Natural killer cell treated with Interleukin-12 subunit alpha and Interleukin-12 subunit beta and Interleukin-15 and Interleukin-18, amount 100 ng/mL, for 72 hours (primary cell): ENCODE measurements around the gene RRP8. TPM values are rescaled to one million over a fixed set of nuclear protein-coding genes. Genes with fewer than 3 reads are reported as not detected.

Source experiments
- ATAC-seq, 2 donors: fragments of 150-1000 bp; cut with Tn5 transposase in 1 of 2; sonication (Bioruptor Pico), chemical (Tn5 transposase) in 1 of 2; 2 replicates each; pipeline ENCODE4 v1.10.0; 2021
- DNase-seq: peaks from one replicate; pipeline ENCODE4 v3.0.0; 2022; ENCODE audit warnings: low spot score
- H3K27ac Mint-ChIP-seq, 2 donors: 1 replicate in 1 of 2; 2 replicates in 1 of 2; pipeline ENCODE4 v1.8.0; 2022; ENCODE audit warnings: mixed read lengths in 2 of 2, mild to moderate bottlenecking in 1 of 2, moderate library complexity in 1 of 2
- H3K27me3 Mint-ChIP-seq, 2 donors: 1 replicate in 1 of 2; 2 replicates in 1 of 2; pipeline ENCODE4 v1.8.0; 2022; ENCODE audit warnings: mixed read lengths in 2 of 2
- H3K36me3 Mint-ChIP-seq: one replicate; pipeline ENCODE4 v1.8.0; 2022; ENCODE audit warnings: mixed read lengths
- H3K4me1 Mint-ChIP-seq, 2 donors: 1 replicate in 1 of 2; 2 replicates in 1 of 2; pipeline ENCODE4 v1.8.0; 2022; ENCODE audit warnings: low read depth in 2 of 2, mixed read lengths in 2 of 2, mild to moderate bottlenecking in 1 of 2
- H3K4me3 Mint-ChIP-seq: one replicate; pipeline ENCODE4 v1.8.0; 2022; ENCODE audit warnings: mixed read lengths
- H3K9me3 Mint-ChIP-seq: 2 replicates; pipeline ENCODE4 v1.8.0; 2022; ENCODE audit warnings: mixed read lengths
- total RNA-seq, 2 donors: library from RNA; stranded (reverse); gene quantifications; one replicate each; pipeline ENCODE4 v1.2.3, GENCODE V29; 2022

The RRP8 gene
- total RNA-seq, 2 donors from 2014 or later = 33.8 to 42.0 TPM

DNA sequence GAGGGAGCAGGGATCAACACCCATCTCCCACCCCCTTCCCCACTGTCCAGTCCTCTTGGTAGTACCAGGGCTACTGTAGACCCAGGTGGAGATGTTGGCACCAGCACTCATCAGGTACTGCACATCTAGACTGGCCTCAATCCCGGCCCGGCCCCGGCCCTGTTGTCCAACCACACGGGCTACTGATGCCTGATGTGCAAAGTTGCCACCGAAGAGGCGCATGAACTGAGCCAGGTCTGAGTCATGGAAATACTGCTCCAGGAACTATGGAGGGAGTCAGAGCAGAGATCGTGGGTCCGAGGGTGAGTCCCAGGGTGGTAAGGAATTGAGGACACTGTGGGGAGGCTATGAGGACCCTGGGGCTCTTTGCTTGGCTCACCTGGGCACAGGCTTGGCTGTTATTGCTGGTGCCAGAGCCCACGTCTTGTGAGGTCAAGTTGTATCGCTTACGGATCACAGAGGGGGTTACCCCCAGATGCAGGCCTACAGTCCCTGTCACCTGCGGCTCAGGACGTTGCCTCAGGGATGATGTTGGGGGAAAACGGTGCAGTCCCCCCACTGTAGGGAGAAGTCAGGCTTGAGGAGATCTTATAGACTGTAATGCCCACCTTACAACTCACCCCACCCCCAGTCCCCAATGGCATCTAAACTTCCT, 13.3 kb upstream of the RRP8 start:
- Mint-ChIP-seq H3K36me3 (peaks cover 10% of the 10 kb centered on the region), H3K27me3 (no peaks in the 10 kb centered on the region), H3K4me1 (peaks cover 14 to 15% of the 10 kb centered on the region in 2 donors), H3K27ac (peak overlapping the region; percentile 0 to 58), H3K4me3 (peak overlapping the region; percentile 55), H3K9me3 (no peaks in the 10 kb centered on the region)
- DNase-seq (peak; percentile 55), ATAC-seq (no peak)

DNA sequence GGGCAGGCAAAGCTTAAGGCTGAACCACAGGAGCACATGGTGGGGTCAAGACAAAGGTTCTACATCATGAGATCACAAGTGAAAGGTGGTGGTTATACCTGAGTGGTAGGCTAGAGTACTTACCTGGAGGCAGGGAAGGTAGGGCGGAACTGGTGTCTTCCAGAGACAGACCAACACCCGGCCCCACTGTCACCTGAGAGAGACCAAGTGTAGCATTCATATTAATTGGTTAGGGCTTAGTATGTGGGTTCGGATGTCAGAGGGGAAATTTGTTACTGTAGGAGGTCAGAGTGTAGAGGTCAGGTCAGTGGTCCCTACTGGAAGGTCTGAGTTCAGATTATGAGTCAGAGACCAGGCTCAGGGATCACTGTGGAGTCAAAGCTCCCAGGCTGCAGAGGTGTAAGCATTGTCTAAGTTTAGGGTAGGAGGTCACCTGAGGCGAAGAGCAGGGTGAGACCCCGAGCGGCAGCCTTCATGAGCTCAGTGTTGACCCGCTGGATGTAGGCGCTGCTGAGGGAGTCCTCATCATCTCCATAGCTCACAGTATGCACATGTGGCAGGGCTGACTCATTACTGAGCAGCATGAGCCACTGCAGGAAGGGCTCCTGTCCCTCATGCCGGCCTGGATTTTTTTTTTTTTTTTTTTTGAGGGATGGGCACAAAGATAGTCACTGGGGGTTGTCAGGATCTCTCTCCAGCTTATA, 12.6 kb upstream of the RRP8 start:
- peaks cover 19 to 20% of the 10 kb centered on the region in 2 donors for H3K4me1 Mint-ChIP-seq
- peak overlapping the region; percentile 3 to 58 for H3K27ac Mint-ChIP-seq
- H3K9me3 Mint-ChIP-seq = no peaks in the 10 kb centered on the region
- no peaks in the 10 kb centered on the region for H3K27me3 Mint-ChIP-seq
- H3K36me3 Mint-ChIP-seq = peaks cover 10% of the 10 kb centered on the region
- no peak overlapping the region for H3K4me3 Mint-ChIP-seq
- DNase-seq (peak; percentile 23), ATAC-seq (no peak)

DNA sequence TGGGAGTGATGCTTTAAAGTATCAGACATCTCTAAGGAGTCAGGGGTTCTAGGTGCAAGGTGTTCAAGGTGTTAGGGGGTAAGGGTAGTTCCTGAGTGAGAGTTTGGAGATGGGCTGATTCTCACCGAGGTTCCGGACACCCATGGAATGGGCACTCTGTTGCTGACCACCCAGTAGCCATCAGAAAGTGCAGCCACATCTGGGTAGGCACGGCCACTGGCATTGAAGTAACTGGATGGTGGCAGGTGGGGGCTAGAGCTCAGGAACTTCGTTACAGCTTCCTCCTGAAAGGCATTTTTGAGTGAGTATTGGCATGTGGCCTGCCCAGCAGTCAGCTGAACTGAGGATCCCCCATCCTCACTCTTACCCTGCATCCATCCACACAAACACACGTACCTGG, 11.6 kb upstream of the RRP8 start:
- H3K27me3 Mint-ChIP-seq = no peaks in the 10 kb centered on the region
- H3K4me1 Mint-ChIP-seq = peaks cover 22 to 25% of the 10 kb centered on the region in 2 donors
- no peak for ATAC-seq
- peak overlapping the region; percentile 3 to 58 for H3K27ac Mint-ChIP-seq
- peak; percentile 16 for DNase-seq
- H3K9me3 Mint-ChIP-seq = no peaks in the 10 kb centered on the region
- no peak overlapping the region for H3K4me3 Mint-ChIP-seq
- H3K36me3 Mint-ChIP-seq = peaks cover 11% of the 10 kb centered on the region

DNA sequence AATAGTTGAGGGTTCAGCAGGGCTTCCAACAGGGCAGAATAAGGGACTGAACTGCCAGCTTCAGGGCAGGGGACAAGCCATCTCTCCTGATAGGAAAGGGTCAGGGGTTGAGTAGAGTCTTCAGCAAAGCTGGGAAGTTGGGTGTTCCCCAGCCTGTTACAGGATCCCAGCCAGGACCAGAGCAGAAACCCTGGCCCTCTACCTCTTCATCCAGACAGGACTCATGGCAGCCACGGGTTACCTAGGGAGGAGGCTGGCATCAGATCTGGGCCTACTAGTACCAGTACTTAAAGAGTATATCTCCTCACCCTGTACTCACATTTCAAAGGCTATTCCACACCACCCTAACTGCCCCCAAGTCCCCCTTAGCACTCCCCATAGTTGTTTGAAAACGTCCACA, 11.0 kb upstream of the RRP8 start:
- peaks cover 28 to 31% of the 10 kb centered on the region in 2 donors for H3K4me1 Mint-ChIP-seq
- DNase-seq (no peak), ATAC-seq (no peak)
- H3K36me3 Mint-ChIP-seq = peaks cover 16% of the 10 kb centered on the region
- no peaks in the 10 kb centered on the region for H3K9me3 Mint-ChIP-seq
- no peaks in the 10 kb centered on the region for H3K27me3 Mint-ChIP-seq
- H3K4me3 Mint-ChIP-seq = no peak overlapping the region
- H3K27ac Mint-ChIP-seq = peak overlapping the region in 1 of 2 donors; percentile 3

DNA sequence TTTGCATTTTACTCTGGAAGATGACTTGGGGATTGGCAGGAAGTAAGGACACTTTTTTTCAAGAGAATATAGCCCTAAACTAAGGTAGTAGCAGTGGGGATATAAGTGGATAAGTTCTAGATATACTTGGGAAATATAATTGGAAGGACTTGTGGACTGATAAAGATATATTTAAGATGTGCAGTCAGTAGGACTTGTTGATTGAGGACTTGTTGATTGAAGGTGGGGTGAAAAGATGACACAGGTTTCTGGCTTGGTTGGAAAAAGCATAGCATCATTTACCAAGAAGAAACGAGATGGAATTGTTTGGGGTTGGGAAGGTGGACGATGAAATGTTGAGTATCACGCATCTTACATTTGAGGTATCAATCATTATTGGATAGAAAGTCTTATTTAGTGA, 10.1 kb upstream of the RRP8 start:
- H3K9me3 Mint-ChIP-seq = no peaks in the 10 kb centered on the region
- no peak overlapping the region for H3K27ac Mint-ChIP-seq
- no peak for ATAC-seq
- no peaks in the 10 kb centered on the region for H3K27me3 Mint-ChIP-seq
- H3K4me1 Mint-ChIP-seq = peaks cover 33 to 36% of the 10 kb centered on the region in 2 donors
- peaks cover 16% of the 10 kb centered on the region for H3K36me3 Mint-ChIP-seq
- DNase-seq = no peak
- no peak overlapping the region for H3K4me3 Mint-ChIP-seq

DNA sequence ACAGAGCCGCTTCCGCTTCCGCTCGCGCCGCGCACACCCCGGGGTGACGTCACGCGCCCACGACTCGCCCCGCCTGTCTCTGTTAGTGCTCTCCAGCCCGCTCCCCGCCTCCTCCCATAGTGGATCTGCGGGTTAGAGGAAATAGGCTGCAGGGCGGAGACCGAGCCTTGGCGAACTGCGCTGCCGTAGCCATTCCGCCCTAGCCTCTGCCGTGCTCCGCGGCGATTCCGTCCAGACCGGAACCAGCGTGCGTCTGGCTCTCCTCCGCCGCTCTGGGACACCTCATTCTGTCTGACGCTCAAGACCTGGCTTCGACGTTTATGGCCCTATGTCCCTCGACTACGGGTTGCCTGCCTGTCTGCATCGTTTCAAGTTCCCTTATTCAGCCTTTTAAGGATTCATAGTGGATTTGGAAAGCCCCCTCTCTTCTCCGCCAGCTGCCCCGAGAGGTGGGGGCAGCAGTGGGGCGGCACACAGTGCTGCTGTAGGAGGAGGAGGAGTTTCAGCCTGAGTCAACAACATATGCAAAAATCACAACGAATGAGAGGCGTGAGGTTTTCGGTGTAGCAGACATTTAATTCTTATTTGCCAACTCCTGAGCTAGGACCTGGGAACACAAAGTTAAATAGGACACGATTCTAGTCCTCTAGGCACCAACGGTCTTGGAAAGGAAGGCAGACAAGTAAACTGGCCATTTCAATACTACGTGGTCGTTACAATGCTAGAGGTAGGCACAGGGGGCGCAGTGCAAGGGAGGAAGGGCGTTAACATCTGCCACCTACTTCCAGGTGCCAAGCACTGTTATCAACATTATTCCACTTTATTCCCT, 9.0 kb upstream of the RRP8 start, which contains the start of gene TAF10:
Gene TAF10, minus strand, starts transcription at position 4 of the 829 bp plus-strand sequence. CDS start 27 bp downstream, outside the sequence.
- Mint-ChIP-seq H3K4me1 (peaks cover 39 to 40% of the 10 kb centered on the region in 2 donors), H3K9me3 (no peaks in the 10 kb centered on the region), H3K27me3 (no peaks in the 10 kb centered on the region), H3K36me3 (peaks cover 16% of the 10 kb centered on the region), H3K27ac (no peak within 1 kb of the TSS), H3K4me3 (no peak within 1 kb of the TSS)
- DNase-seq (peak; percentile 97), ATAC-seq (peak; percentile 94 to 96)

DNA sequence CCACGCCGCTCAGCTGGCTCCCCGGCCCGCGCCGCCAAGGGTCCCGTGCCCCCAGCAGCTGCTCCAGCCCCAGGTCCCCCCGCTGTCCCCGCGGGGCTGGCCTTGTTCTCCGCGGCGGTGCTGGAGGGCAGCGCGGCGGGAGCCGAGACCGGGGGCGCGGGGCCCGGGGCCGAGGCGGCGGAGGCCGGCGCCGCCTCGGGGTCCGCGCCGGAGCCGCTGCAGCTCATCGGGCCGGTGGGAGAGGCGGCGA, 8.5 kb upstream of the RRP8 start:
- Mint-ChIP-seq H3K36me3 (peaks cover 16% of the 10 kb centered on the region), H3K4me1 (peaks cover 39 to 43% of the 10 kb centered on the region in 2 donors), H3K9me3 (no peaks in the 10 kb centered on the region), H3K27ac (no peak overlapping the region), H3K4me3 (no peak overlapping the region), H3K27me3 (no peaks in the 10 kb centered on the region)
- peak in 1 of 2 donors; percentile 16 for ATAC-seq
- DNase-seq = no peak

DNA sequence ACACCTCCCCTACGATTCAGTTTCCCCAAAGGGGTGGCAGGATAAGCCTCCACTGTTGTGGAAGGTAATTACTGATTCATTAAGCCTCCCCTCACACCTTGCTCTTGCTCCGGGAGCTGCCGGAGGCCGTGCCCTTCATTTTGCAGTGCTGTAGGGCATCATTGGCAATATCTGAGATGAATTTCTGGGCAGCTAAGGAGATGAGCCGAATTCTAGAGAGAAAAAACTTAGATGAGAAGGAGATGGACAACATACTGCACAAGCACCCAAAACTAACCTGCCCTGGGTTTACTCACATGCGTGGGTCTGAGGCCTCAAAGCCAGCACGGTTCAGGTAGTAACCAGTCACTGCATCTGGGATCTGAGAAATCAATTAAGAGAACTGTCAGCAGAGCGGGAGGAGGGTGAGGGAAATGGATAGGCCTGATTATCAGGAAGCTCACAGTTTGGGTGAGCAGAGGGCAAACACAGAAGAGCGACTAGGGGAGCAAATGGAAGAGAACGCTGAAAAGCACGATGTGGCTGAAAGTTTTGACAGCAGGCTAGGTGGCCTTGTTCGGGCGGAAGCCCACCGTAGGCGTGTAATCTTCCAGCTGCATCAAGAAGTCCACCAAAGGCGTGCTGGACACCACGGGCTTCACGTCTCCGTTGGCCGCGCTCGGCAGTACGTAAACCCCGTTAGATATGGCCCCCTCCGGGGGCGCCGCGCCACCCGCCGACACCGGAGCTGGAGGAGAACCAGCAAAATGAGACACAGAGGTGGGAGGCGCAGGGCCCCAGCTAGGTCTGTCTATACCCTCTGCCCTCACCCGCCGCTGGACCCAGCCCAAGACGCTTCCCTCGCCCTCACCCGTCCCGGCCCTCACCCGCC, 7.9 kb upstream of the RRP8 start:
- peak; percentile 6 for DNase-seq
- peaks cover 39 to 42% of the 10 kb centered on the region in 2 donors for H3K4me1 Mint-ChIP-seq
- H3K9me3 Mint-ChIP-seq = no peaks in the 10 kb centered on the region
- no peak overlapping the region for H3K27ac Mint-ChIP-seq
- H3K27me3 Mint-ChIP-seq = no peaks in the 10 kb centered on the region
- no peak overlapping the region for H3K4me3 Mint-ChIP-seq
- peak in 1 of 2 donors; percentile 34 for ATAC-seq
- H3K36me3 Mint-ChIP-seq = peaks cover 16% of the 10 kb centered on the region

DNA sequence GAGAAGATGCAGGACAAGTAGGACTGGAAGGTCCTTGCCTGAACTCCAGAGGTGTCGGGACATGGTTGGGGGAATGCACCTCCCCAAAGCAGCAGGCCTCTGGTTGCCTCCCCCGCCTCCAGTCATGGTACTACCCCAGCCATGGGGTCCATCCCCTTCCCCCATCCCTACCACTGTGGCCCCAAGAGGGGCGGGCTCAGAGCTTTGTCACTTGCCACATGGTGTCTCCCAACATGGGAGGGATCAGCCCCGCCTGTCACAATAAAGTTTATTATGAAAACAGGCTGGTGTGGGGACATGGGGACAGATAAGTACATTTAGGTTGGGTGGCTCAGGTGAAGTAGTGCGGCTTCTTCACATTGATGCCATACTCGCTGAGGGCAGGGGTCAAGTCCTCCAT, 7.2 kb upstream of the RRP8 start:
- Mint-ChIP-seq H3K4me1 (peaks cover 41 to 42% of the 10 kb centered on the region in 2 donors), H3K27me3 (no peaks in the 10 kb centered on the region), H3K9me3 (no peaks in the 10 kb centered on the region), H3K4me3 (no peak overlapping the region), H3K27ac (no peak overlapping the region), H3K36me3 (peaks cover 11% of the 10 kb centered on the region)
- ATAC-seq (no peak), DNase-seq (peak; percentile 22)

DNA sequence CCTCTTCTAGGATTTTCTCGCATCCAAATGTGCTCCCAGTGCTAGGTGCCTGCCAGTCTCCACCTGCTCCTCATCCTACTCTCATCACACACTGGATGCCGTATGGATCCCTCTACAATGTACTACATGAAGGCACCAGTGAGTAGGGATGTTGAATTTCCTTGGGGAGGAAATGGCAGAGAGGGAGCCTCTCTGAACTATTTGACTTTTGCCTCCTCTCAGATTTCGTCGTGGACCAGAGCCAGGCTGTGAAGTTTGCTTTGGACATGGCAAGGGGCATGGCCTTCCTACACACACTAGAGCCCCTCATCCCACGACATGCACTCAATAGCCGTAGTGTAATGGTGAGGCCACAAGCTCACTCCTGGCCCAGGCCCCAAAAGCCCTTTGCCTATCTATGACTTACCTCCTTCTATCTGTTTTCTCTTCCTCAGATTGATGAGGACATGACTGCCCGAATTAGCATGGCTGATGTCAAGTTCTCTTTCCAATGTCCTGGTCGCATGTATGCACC, 6.1 kb upstream of the RRP8 start:
- Mint-ChIP-seq H3K36me3 (peaks cover 7% of the 10 kb centered on the region), H3K27me3 (no peaks in the 10 kb centered on the region), H3K9me3 (no peaks in the 10 kb centered on the region), H3K4me3 (no peak overlapping the region), H3K27ac (no peak overlapping the region), H3K4me1 (peaks cover 39 to 41% of the 10 kb centered on the region in 2 donors)
- ATAC-seq = no peak
- DNase-seq = peak; percentile 12

DNA sequence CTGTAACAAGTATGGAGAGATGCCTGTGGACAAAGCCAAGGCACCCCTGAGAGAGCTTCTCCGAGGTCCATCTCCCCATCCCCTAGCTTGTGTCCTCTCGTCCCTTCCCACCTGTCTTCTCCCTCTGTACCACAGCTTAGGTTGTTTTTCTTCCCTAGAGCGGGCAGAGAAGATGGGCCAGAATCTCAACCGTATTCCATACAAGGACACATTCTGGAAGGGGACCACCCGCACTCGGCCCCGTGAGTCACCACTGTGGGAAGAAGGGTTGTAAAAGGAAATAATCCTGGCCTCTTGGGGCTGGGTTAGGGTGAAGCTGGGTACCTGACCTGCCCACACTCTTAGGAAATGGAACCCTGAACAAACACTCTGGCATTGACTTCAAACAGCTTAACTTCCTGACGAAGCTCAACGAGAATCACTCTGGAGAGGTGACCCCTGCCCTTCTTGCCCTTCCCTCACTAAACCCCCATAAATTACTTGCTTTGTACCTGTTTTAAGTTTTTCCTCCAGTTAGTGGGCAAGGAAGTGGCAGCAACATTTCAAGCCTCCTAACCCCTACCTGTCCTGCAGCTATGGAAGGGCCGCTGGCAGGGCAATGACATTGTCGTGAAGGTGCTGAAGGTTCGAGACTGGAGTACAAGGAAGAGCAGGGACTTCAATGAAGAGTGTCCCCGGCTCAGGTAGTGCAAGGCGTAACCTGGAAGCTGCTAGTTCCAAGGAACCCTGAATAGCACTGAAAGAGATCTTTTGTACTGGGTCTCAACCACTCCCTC, 5.5 kb upstream of the RRP8 start:
- H3K4me1 Mint-ChIP-seq = peaks cover 39 to 41% of the 10 kb centered on the region in 2 donors
- no peak overlapping the region for H3K4me3 Mint-ChIP-seq
- H3K36me3 Mint-ChIP-seq = peaks cover 7% of the 10 kb centered on the region
- no peak for ATAC-seq
- no peak overlapping the region for H3K27ac Mint-ChIP-seq
- peak; percentile 39 for DNase-seq
- no peaks in the 10 kb centered on the region for H3K27me3 Mint-ChIP-seq
- H3K9me3 Mint-ChIP-seq = no peaks in the 10 kb centered on the region

DNA sequence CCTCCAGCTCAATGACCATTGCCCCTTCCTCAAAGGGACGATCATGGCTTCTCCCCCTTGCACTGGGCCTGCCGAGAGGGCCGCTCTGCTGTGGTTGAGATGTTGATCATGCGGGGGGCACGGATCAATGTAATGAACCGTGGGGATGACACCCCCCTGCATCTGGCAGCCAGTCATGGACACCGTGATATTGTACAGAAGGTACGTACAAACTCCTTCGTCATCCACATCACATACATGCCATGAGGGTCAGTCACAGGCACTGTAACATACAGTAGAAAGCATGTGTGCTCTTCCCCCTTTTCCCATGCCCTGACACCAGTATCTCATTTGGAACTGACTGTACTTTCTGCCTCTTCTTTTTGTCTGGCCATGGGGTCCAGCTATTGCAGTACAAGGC, 4.6 kb upstream of the RRP8 start:
- Mint-ChIP-seq H3K27ac (no peak overlapping the region), H3K4me3 (no peak overlapping the region), H3K27me3 (no peaks in the 10 kb centered on the region), H3K9me3 (no peaks in the 10 kb centered on the region), H3K4me1 (peaks cover 39 to 41% of the 10 kb centered on the region in 2 donors), H3K36me3 (peaks cover 7% of the 10 kb centered on the region)
- ATAC-seq (no peak), DNase-seq (peak; percentile 39)
